GM21786 (cell line): ENCODE measurements around the gene FRS2.
A peak's percentile ranks its signal among the peaks of the same experiment; 100 is the strongest.
"Not testable (repeated sequence)": the region's sequence is repeated elsewhere in the genome, so short reads cannot be mapped to it uniquely, and the experiment has no call there.

Source experiments
- ATAC-seq: cut with Tn5 transposase; IDR thresholded peaks from one replicate; pipeline ENCODE4 v1.9.1; 2021; ENCODE audit not compliant: unreplicated experiment

FRS2 gene

DNA sequence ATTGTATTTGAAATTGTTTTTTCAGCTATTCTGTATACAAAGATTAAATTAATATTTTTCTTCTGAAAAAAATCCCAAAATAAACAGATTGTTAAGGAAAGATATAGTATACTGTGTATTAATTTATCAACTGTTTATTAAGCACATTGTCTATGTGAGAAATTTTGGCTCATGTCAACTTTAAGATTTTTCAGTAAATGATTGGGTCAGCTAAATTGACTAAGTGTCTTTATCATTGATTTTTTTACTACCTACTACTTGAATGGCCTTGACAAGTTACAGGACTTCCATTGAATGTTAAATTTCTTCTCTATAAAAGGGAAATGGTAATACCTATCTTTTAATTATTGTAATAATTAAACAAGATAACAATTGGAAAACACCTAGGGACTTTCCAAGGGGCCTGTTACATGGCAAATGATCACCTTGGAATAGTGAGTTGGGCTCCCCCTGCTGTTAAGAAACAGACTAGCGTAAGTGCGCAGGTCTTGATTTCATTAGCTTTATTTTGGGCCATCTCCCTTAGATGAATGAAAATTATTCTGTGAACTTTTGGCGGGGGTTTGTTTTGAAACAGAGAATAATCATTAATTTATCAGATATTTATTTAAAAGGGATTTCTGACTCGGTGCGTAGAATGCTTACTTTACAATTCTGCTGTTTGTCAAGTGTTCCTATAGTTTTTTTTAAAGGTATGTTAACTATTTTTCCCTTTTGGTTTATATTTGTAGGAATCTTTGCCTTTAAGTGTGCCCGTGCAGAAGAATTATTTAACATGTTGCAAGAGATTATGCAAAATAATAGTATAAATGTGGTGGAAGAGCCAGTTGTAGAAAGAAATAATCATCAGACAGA, 100.6 kb downstream of the FRS2 start:
- ATAC-seq: no peak

DNA sequence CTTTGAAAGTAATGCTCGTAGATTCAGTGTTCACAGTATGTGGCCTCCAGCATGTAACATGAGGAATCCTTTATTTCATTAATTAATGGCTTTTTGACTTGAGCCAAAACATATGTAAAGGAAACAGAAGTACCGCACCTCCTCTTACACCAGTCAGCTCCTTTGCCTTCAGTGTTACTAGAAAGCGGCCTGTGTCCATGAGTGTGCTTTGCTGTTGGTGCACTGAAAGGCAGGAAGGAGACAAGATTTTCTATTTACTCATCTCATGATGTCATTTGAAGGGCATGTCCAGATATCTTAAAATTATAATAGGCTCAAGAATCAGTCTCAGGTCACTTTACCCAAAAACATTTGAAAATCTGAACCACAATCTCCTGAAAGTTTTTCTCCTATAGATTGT, 105.2 kb downstream of the FRS2 start:
- no peak for ATAC-seq

DNA sequence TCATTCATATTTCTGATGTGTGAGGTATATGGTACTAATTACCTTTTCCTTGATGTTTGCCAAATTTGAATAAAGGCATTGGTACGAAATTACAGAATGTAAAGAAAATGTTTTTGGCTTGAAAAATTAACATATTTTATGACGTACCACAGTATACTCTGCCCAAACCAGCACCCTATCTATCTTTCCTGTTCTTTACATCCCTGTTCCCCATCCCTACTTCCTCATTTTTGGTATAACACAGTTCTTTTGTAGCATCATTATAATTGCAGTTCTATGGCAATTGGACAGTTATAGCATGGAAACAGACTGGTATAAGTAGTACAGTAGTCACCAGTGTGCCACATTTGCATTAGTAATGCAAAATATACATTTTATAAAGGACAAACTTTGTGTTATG, 108.1 kb downstream of the FRS2 start:
- no peak for ATAC-seq

DNA sequence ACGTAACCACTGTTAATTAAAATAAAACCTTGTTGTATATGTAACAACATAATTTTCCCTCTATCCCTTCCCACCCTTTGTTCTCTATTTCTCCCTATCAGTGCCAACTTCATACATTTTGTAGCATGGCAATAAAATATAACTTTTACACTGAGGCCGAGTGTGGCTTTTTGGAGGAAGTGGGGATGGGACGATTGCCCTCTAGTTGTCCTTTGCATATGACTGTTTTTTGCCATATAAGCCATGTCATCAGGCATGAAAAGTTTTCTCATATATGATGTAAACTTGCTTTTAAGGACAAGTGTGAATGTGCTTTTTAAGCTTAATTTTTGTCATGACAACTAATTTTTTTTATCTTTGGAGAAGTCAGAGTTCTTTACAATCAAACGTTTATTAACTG, 108.8 kb downstream of the FRS2 start:
- ATAC-seq: no peak

DNA sequence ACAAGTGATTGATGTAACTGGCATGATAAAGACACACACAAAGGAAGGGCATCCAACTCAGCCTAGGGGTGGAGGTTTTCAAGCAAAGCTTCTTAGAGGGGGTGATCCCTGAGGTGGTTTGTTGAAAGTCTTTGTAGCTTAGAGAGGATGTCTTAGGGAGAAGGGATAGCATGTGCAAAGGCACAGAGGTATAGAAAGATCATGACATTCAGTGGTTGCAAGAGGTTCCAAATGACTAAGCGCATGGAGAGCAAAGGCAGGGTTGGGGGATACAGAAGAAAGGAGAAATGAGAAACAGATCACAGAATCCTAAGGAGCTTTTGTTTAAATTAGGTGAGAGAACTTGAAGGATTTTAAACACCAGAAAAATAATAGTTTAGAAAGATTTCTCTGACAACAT, 109.9 kb downstream of the FRS2 start:
- no peak for ATAC-seq

DNA sequence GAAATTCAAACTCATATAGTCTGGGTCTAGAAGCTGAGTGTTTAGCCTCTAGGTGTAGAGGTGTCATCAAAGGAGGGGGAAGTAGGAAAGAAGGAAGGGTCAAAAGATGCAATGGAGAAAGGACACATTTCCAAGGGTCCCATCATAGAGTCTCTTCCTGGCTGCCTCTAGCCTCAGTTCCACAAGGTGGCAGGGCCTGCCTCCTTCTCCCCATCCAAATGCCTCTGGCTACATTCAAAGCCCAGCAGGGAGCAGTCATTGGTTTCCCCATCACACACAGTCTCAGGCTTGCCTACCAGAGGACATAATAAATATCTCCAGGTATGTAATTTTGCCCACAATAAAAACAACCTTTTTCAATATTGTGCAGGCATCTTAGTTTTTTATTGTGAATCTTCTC, 113.0 kb downstream of the FRS2 start:
- ATAC-seq: no peak

DNA sequence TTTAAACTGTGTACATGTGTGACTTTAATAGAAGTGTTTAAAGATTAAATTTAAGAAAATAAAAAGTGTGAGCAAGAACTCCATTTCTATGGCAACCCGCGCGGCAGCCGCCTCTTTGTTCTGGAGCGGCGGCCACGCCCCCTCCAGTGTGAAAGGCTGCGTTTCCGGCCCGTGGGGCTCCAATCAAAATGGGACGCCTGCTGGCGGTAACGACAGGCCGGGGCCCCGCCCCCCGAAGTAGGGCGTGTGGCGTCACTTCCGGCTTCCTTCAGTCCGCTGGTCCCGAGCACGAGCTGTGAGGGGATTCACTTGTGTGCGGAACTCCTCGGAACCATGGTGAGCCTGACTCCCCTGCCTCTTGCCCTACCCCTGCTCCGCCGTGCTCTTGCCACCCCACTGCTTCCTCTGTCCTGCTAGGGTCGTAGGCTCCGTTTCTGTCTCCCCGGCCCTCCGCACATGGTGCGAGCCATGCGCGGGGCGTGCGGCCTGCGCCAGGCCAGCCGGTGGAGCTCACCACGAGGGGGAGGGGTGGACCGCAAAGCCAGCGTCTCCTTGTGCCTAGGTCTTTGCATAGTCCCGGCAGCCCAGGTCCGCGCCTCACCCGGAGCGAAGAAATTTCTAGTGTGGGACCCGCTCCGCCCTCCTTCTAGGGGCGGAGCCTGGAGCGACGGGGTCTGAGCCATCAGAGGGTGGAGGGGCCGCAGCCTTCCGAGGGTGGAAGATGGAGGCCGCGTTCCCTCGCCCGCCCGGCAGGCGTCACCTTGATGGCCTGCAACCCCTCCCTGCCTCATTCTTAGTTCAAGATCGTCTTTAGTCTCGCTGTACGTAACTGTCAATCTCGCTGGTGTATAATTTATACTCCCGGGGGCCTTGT, 115.2 kb downstream of the FRS2 start, which contains the start of gene CCT2:
Gene CCT2, plus strand, starts transcription at position 271 of the 874 bp plus-strand sequence. Its CDS starts 63 bp downstream, at position 334.
- ATAC-seq: peak; percentile 97

DNA sequence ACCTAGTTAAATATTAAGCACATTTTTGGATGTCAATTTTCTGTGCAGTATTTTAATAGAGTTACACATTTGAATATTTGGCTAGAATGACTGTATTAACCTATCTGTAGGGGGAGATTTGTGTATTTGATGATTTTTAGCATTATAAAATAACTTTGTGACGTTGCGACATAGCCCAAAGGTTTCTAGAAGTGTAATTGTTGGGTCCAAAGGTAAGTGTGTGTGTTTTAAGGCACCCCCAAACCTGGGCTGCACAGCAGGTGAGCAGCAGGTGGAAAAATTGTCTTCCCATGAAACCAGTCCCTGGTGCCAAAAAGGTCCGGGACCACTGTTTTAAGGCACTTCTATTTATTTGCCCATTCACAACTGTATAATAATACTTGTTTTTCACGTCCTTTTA, 118.3 kb downstream of the FRS2 start:
- no peak for ATAC-seq

DNA sequence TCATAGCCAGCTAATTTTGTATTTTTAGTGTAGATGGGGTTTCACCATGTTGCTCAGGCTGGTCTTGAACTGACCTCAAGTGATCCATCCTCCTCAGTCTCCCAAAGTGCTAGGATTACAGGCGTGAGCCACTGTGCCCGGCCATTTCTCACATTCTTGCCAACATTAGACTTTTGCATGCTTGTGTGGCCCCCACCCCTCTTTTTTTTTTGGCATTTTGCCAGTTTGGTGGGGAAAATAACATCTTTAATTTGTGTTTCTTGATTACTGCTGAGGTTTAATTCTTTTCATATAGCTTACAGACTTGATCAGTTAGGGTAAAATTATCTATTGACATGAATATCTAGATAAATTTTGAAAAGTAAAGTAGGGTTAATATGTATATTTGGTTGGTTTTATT, 118.9 kb downstream of the FRS2 start:
- no peak for ATAC-seq

DNA sequence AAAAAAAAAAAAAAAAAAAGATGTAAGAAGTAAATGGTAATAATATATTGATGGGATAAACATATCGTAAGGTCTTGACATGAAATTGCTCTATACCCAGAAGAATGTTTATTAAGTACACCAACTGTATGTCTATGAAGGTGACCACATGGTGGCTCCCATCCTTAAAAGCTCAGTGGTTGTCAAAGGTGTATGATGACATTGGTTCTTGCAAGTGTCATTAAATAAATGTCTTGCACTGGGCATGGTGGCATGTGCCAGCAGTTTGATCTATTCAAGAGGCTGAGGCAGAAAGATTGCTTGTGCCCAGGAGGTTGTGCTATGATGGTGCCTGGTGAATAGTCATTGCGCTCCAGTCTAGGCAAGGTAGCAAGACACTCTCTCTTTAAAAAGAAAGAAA, 125.5 kb downstream of the FRS2 start:
- no peak for ATAC-seq

DNA sequence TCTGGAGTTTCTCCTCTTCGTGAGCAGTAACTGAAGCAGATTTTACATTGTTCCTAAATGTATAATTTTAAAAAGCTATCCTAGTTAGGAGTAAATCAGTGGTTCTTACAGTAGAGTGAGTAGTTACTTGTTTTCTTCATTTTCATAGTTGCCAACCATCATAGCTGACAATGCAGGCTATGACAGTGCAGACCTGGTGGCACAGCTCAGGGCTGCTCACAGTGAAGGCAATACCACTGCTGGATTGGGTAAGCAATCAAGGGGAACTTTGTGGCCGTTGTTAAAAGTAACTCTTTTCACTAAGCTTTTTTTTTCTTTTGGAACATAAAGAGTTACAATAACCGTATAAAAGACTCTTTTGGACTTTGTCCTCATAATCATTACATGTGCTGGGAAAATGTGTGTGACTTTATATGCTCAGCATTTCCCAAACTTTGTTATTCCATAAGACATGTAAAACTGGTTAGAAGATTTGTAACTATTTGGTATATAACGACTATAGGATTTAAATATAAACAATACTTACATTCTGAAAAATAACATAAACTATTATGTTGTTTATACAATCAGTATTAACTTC, 128.1 kb downstream of the FRS2 start:
- no peak for ATAC-seq

DNA sequence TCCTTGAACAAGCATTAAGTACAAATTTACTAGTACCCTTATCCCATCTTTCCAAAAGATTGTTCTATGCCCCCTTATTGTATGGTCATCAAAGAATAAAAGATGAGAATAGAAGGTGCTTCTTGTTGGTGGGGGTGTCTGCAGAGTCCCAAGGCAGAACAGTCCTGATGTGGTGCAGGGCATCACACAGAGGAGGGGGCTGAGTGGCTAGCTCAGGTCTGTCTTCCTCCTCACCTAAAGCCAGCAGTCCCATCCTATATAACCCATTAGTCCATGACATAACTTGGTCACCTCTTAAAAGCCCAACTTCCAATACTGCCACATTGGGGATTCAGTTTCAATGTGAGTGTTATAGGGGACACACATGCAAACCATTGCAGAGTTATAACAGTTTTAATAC, 130.6 kb downstream of the FRS2 start:
- ATAC-seq: no peak

DNA sequence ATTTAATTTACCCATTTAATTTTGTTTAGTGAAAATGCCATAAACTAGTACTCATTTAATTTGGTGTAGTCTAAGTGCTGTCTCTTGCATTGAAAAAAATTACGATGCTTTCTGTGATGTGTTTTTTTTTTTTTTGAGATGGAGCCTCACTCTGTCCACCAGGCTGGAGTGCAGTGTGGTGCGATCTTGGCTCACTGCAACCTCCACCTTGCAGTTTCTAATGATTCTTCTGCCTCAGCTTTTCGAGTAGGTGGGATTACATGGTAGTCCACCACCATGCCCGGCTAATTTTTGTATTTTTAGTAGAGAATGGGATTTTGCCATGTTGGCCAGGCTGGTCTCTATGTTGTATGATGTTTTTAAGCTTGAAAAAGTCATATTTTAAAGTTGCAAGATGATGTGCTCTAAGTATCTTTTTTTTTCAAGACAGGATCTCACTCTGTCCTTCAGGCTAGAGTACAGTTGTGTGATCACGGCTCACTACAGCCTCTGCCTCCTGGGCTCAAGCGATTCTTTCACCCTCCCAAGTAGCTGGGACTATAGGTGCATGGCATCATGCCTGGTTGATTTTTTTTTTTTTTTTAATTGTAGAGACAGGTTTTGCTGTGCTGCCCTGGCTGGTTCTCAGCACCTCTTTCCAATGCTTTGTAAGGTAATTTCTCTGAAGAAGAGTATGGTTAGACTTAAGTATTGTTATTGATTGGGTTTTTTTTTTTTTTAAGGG, 131.9 kb downstream of the FRS2 start:
- no peak for ATAC-seq

DNA sequence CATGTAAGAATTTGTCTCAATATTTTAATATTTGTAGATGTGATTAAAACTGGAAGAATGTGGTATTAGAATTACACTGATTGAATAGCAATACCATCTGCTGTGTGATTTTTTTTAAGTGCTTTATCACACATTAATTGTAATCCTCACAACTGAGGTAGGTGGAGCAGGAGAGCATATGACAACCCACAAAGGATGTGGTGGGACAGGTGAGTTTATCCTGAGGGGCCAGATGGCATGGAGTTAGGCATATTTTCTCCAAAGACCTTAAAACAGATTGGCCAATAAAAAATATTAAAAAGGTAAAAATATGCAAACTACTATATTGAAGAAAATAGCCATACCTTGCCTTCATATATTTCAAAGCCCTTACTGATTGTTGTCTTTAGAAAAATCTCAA, 132.8 kb downstream of the FRS2 start:
- no peak for ATAC-seq

DNA sequence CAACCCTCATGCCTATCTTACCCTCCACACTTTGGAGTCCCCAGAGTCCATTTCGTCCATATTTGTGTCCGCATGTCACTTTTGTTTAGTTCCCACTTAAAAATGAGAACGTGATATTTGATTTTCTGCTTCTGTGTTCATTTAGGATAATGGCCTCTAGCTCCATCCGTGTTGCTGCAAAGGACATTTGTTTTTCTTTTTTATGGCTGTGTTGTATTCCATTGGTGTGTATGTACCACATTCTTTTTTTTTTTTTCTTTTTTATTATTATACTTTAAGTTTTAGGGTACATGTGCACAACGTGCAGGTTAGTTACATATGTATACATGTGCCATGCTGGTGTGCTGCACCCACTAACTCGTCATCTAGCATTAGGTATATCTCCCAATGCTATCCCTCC, 133.4 kb downstream of the FRS2 start:
- not testable (repeated sequence) for ATAC-seq

DNA sequence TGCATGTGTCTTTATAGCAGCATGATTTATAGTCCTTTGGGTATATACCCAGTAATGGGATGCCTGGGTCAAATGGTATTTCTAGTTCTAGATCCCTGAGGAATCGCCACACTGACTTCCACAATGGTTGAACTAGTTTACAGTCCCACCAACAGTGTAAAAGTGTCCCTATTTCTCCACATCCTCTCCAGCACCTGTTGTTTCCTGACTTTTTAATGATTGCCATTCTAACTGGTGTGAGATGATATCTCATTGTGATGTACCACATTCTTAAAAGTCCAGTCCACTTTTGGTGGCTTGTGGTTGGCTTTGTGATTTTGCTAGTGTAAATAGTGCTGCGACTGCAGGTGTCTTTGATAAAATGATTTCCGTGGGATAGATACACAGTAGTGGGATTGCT, 134.1 kb downstream of the FRS2 start:
- ATAC-seq: not testable (repeated sequence)

DNA sequence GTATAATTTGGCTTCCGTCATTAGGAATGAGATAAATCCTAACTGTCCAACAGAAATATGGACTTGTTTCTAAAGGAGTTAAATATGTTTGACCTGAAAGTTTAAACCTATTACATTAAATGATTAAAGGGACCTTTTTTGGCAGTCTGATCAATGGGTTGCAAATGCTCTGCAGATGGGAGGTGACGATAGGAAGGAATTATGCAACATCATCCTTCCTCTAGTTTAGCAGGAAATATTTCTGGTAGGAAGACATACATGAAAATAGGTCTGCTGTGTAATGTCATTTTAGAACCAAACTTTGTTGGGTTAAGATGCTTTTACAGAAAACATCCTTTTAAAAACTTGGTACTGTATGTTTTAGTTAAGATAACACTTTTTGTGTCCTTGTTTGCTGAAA, 137.9 kb downstream of the FRS2 start:
- ATAC-seq: no peak

DNA sequence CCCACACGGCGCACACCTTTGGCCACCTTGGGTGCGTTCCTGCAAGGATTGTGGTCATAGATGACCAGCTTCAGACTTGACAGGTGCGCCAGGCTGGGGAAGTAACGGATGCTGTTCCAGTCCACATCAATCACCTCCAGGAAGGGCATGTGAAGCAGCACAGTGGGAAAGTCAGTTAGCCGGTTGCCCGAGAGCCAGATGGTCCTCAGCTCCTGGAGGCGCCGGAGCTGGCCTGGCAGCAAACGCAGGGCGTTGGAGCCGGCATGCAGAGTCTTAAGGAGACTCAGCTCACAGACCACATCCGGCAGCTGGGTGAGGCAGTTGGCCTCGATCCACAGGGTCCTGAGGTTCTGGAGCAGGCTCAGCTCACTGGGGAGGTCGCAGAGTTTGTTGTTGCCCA, 139.9 kb downstream of the FRS2 start:
- ATAC-seq: no peak

DNA sequence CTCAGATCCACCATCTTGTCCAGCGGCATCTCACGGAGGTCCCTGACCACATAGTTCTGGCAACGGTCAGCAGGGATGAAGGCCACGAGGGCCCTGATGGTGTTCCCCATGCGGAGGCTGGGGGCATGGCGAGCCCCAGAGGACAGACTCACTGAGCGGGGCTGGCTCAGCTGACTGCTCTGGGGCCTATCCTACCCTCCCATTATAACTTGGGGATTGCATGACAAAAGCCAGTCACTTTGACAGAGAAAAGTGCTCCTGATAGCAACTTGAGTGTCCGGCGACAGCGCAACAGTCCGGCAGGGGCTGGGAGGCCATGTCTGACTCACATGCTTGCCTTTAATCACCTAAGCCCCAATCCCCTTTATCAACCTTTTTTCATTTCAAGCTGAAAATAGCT, 140.5 kb downstream of the FRS2 start, which contains the start of gene LRRC10:
Gene LRRC10, minus strand, starts transcription at position 179 of the 400 bp plus-strand sequence. Its CDS starts 69 bp downstream, at position 110.
- no peak for ATAC-seq

DNA sequence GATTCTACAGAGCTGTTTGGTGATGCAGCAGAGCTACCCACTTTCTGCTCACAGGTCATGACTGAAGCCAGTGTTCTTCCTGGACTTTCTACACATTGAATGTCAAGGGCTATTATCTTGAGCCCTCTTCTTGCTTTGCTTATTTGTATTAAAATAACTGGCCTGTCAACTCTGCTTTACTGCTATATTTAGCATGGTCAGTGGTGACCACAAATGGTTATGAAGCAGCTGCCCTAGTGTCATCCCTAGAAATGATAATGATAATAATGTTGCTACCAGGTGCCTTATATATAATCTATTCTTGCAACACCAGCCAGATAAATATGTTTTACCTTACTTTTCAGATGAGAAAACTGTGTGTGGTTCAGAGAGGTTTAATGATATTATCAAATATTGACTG, 143.2 kb downstream of the FRS2 start:
- ATAC-seq: no peak

DNA sequence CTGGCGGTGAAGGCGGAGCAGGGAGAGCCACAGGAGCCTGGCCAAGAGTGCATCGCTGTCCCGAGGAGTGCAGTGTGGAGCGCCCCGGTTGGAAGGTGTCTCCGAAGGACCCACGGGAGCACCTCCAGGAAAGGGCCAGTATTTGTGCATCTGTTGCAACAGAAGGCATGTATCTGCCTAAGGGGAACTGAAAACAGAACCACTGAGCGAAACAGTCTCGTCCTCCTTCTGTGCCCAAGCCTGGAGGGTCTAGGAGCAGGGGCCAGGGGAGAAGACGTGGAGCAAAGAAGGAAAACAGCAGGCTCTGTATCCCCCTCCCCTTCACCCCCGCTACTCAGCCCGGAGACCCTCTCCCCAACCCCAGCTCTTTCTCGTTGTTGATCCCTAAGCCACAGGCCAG, 145.8 kb downstream of the FRS2 start:
- ATAC-seq: no peak
